GM19438 (cell line): ENCODE data around the gene INO80.

ENCODE experiments used
- ATAC-seq: cut with Tn5 transposase; IDR thresholded peaks from one replicate; pipeline ENCODE4 v1.9.1; 2021; ENCODE audit warnings: low read depth; ENCODE audit not compliant: unreplicated experiment

Gene INO80

DNA sequence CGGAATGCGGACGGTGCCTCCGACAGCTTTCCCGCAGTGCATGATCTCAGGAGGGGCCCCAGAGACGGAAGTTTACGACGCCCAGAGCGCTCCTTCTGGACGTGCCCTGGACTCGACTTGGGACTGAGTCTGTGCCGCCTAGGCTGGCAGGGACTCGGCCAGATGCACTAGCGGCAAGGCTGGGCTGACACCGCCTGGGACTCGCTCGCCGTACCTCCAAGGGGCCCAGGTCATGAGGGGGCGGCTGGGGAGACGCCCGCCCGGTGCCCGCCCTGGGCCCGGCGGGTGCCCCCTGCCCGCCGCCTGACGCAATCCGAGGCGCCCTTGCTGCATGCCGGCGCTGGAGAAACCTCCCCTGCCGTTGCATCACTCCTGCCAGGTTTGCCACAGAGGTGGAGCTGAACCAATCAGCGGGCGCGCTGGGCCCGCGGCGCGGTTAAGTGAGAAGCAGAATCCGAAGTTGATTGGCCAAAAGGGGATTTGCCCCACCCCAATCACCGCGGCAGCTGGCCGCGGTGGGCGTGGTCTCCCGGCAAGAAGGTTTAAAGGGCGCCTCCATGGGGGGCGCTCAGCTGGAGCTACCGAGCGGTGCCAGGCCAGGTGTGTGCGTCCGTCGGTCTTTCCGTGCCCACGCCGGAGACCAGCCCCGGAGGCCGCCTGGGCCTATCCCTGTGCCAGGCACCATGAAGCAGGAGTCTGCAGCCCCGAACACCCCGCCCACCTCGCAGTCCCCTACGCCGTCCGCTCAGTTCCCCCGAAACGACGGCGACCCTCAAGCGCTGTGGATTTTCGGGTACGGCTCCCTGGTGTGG lies 163.0 kb downstream of the INO80 start, which contains the start of gene CHAC1:
TSS of gene CHAC1 (plus strand) at position 571 of the 812 bp plus-strand sequence. CDS start at position 684, 113 bp downstream.
- ATAC-seq = peak; percentile 78

DNA sequence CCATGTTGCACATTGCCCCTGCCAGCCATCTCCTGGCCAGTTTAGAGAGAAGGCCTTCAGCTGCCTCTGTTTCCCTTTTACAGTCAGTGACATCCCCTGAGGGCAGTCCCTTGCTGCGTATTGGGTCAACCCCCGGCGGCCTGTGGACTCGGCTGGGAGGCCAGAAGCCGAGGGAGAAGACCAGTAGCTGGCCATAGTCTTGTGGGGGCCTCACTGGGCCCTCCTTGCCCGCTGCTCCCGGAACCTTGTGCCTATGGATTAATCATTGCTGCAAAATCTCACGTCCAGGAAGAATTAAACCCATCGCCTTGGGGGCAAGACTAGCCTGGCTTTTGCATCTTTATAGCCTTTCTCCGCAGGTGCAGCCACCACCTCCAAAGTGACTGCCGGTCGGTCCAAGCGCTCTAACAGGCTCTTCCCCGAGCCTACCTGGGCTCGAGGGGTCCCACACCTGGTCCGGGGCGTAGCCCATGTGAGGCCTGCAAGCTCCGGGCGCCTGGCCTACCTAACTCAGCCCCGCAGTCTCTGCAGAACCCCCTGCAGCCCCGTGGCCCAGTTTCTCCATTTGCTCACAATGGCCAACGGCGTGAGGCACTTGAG lies 163.7 kb downstream of the INO80 start:
- ATAC-seq = no peak

GRCh38 chr15:40951764-40952163 lies 164.3 kb downstream of the INO80 start:
- no peak for ATAC-seq

DNA sequence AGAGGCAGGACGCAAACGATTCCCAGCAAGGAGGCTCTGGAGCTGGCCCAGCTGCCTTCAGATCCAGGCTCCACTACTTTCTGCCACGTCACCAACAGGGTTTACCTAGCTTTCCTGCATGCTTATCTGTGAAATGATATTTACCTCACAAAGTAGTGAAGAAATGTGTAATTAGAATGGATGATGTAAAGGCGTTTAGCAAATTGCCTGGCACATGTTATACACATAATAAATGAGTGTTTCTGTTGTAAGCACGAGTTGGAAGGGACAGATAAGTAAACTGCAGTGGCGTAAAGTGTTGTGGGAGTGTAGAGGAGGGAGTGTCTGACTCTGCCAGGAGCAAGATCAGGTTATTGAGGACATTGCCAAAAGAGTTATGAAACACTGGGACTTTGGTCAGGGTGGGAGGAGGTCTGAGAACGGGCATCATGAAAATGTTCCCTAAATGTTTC lies 166.3 kb downstream of the INO80 start:
- no peak for ATAC-seq

DNA sequence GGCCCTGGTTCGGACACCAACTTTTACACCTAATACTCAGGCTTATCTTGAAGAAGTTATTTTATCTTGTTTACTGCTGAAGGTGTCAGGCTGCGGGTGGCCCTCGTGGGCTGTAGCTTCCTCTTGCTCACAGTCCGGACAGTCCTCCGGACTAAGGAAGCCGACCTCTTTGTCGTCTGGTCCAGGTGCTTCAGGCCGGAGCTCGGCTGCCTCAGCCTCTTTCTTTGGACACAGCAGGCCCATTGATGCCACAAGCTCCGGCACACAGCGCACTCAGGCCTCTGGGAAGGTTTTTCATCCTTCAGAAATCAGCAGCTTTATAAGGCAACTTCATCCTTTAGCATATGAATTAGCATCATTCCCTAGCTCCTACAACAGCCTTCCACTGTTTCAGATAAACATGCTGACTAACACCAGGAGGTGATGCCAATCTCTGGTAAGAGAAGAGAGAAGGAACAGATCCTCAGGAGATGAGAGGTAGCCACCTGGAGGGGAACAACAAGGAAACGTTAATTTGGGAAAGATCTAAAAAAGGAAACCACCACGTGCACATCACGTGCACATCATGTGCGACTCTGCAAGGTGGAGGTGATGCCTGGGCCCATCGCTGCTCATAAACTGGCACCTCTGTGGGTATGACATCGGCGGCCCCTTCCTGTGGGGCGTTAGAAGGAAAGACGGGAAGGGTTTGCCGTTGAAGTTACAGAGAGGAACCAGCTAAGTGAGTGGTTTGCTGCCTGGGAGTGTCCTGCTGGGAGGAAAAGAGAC lies 167.2 kb downstream of the INO80 start:
- ATAC-seq = no peak

- ATAC-seq = no peak
Measured at GRCh38 chr15:40944510-40945296, 171.4 kb downstream of the INO80 start.

GRCh38 chr15:40943764-40944365 lies 172.2 kb downstream of the INO80 start:
- ATAC-seq = no peak

GRCh38 chr15:40942878-40943277 lies 173.2 kb downstream of the INO80 start:
- ATAC-seq = no peak

DNA sequence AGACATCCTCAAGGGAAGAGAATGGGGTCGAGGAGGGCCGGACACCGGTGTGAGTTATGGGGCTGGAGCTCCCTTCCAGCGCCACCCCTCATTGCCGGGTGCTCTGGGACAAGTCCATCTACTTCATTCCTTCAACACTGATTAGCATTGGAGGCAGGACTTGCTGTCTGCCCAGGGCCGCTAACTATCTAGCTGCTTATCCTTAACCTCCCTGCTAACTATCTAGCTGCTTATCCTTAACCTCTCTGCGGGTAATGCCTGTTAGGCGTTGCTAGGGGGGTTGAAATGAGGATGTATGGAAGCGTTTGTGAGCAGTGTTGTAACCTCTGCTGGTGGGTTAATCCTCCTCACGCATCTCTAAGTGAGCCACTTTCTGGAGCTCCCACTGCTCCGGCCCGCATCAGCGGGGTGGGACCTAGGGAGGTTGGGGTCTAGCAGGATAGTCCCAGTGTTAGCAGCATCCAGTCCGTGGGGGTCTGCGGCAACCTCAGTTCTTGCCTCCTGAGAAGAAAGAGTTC lies 173.7 kb downstream of the INO80 start:
- no peak for ATAC-seq

GRCh38 chr15:40941528-40942336 lies 174.3 kb downstream of the INO80 start:
- peak; percentile 67 for ATAC-seq

GRCh38 chr15:40941068-40941527 lies 175.0 kb downstream of the INO80 start:
- no peak for ATAC-seq

DNA sequence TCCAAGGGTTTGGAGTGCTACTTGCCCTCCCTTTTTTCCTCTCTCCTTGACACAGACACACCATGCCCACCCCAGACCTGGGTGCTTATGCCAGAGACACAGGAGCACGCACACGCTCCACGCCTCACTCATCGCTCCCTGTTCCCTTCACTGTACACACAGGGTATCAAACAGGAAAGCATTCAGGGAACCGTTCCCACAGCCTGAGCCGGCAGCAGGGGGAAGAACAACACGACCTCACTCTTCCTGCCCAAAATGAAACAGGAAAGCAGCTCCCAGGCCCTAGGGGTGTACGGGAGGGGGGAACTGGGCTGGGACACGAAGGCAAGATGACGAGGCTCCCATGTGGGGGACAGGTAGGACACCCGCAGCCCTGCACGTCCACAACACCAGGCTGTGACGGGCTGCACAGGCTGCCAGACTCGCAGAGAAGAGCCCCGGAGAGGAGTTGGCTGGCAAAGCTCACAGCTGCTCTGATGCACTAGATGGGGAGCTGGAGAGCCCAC lies 175.7 kb downstream of the INO80 start:
- ATAC-seq = no peak

GRCh38 chr15:40938536-40938870 lies 177.6 kb downstream of the INO80 start:
- ATAC-seq = no peak

- ATAC-seq = no peak
Measured at GRCh38 chr15:40937762-40938535, 178.1 kb downstream of the INO80 start.

GRCh38 chr15:40936709-40937666 lies 179.1 kb downstream of the INO80 start:
- no peak for ATAC-seq

DNA sequence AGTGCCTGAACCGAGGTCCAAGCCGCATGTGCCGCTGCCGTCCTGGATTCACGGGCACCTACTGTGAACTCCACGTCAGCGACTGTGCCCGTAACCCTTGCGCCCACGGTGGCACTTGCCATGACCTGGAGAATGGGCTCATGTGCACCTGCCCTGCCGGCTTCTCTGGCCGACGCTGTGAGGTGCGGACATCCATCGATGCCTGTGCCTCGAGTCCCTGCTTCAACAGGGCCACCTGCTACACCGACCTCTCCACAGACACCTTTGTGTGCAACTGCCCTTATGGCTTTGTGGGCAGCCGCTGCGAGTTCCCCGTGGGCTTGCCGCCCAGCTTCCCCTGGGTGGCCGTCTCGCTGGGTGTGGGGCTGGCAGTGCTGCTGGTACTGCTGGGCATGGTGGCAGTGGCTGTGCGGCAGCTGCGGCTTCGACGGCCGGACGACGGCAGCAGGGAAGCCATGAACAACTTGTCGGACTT lies 179.8 kb downstream of the INO80 start:
- no peak for ATAC-seq

DNA sequence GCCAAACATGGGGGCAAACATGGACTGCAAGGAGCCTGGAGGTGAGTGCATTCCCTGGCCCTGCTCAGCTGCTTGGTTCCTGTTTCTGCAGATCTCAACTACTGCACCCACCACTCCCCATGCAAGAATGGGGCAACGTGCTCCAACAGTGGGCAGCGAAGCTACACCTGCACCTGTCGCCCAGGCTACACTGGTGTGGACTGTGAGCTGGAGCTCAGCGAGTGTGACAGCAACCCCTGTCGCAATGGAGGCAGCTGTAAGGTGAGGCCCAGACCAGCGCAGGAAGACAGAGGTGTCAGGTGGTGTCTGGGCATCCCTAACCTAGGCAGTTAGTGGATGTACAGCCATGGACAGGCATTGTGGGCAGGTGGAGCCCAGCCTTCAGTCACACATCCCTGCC lies 181.6 kb downstream of the INO80 start:
- ATAC-seq = no peak
